HepG2 (cell line): ENCODE data around the gene CNFN. TPM values are rescaled to one million over a fixed set of nuclear protein-coding genes. Genes with fewer than 3 reads are reported as not detected.
A peak's percentile ranks its signal among the peaks of the same experiment; 100 is the strongest.

ENCODE experiments used
- ASH2L ChIP-seq: fragments of 300-600, 200-600 bp; sonication (generic); IDR thresholded peaks from 2 replicates; pipeline ENCODE4 v1.7.0; 2017; ENCODE audit warnings: low read depth, mild to moderate bottlenecking, moderate library complexity, mixed read lengths, low read length; ENCODE audit not compliant: insufficient read length
- ATF7-NPFF ChIP-seq: sonication (generic); formaldehyde crosslinking; IDR thresholded peaks from 2 replicates; pipeline ENCODE4 v1.8.1; 2023; ENCODE audit warnings: mild to moderate bottlenecking, low read depth, missing genetic modification reagents, moderate library complexity
- BATF2 ChIP-seq: sonication (generic); formaldehyde crosslinking; IDR thresholded peaks from 2 replicates; pipeline ENCODE4 v1.8.0; 2022; ENCODE audit warnings: mild to moderate bottlenecking, missing genetic modification reagents, moderate library complexity
- CTCF ChIP-seq: sonication (generic); formaldehyde crosslinking; IDR thresholded peaks from 2 replicates; pipeline ENCODE4 v1.5.0; 2020; ENCODE audit warnings: mild to moderate bottlenecking, missing genetic modification reagents, moderate library complexity
- FOSL2 ChIP-seq: sonication (generic); formaldehyde crosslinking; IDR thresholded peaks from 2 replicates; pipeline ENCODE4 v1.4.0; 2020; ENCODE audit warnings: missing genetic modification reagents
- LCORL ChIP-seq, 2 experiments: fragments of 450-650 bp in 1 of 2; sonication (generic) in 1 of 2; formaldehyde crosslinking in 1 of 2; IDR thresholded peaks; 2 replicates each; pipeline versions ENCODE4 v1.5.0 to v1.6.1; 2017 to 2020; ENCODE audit warnings: antibody characterized with exemption in 1 of 2, missing genetic modification reagents in 1 of 2
- MAX ChIP-seq: IDR thresholded peaks from 2 replicates; pipeline ENCODE4 v1.6.1; 2012; ENCODE audit warnings: inconsistent platforms
- MXI1 ChIP-seq: IDR thresholded peaks from 3 replicates; pipeline ENCODE4 v1.6.1; 2012; ENCODE audit warnings: low read depth, low read length, inconsistent platforms, borderline replicate concordance
- ZBTB49 ChIP-seq: sonication (generic); formaldehyde crosslinking; IDR thresholded peaks from 2 replicates; pipeline ENCODE4 v1.4.0; 2020; ENCODE audit warnings: missing genetic modification reagents, borderline replicate concordance
- ZBTB7A ChIP-seq: sonication (generic); formaldehyde crosslinking; IDR thresholded peaks from 2 replicates; pipeline ENCODE4 v1.8.0; 2022; ENCODE audit warnings: mild to moderate bottlenecking, missing genetic modification reagents
- ZNF124 ChIP-seq: sonication (generic); formaldehyde crosslinking; IDR thresholded peaks from 2 replicates; pipeline ENCODE4 v1.4.0; 2020; ENCODE audit warnings: missing genetic modification reagents
- ZNF549 ChIP-seq: sonication (generic); formaldehyde crosslinking; IDR thresholded peaks from 2 replicates; pipeline ENCODE4 v1.5.0; 2020; ENCODE audit warnings: missing genetic modification reagents
- ZSCAN25 ChIP-seq: sonication (generic); formaldehyde crosslinking; IDR thresholded peaks from 2 replicates; pipeline ENCODE4 v1.8.0; 2022; ENCODE audit warnings: mild to moderate bottlenecking, missing genetic modification reagents
- ZXDC ChIP-seq: sonication (generic); formaldehyde crosslinking; IDR thresholded peaks from 2 replicates; pipeline ENCODE4 v1.5.0; 2020; ENCODE audit warnings: mild to moderate bottlenecking, missing genetic modification reagents
- polyA plus RNA-seq, 8 experiments: library from polyadenylated mRNA; depleted of rRNA in 3 of 8; stranded (reverse) in 7 of 8; unstranded in 1 of 8; fragments of >200 nt; fragmentation: Illumina TruSeq in 4 of 8; extraction: Trizol in 4 of 8; gene quantifications; 2 replicates each; pipeline versions ENCODE4 v1.2.1 to v1.2.3, GENCODE V29; 2011 to 2016; ENCODE audit warnings: low read depth in 4 of 8, missing spikeins in 1 of 8, mixed read lengths in 1 of 8; ENCODE audit not compliant: insufficient read depth in 1 of 8
- total RNA-seq, 5 experiments: library from RNA; depleted of rRNA; stranded (reverse); fragments of >200 nt; fragmentation: Illumina TruSeq; extraction: Trizol; gene quantifications; 2 replicates each; pipeline ENCODE4 v1.2.3, GENCODE V29; 2016; ENCODE audit warnings: low read depth in 1 of 5

CNFN gene
- total and polyA plus RNA-seq, 2 of the 13 experiments (the other 11 are each of a cell fraction or from before 2014, with no cell fraction given) = 0.35 to 1.1 TPM

- TF ChIP-seq ZXDC (CRISPR knock-in tag) (no peak), ZBTB7A (CRISPR knock-in tag) (peak; percentile 51; the same call in 1 of the 2 replicates), ZNF124 (CRISPR knock-in tag) (peak; percentile 64; the same call in 1 of the 2 replicates), ZBTB49 (CRISPR knock-in tag) (no peak), ASH2L (peak; percentile 67), MXI1 (peak; percentile 75; the same call in 1 of the 3 replicates), ATF7-NPFF (CRISPR knock-in tag) (0 out of 2 replicates have a peak, but pooled peaks have one; percentile 32), LCORL (IDR thresholded peaks at IDR 0.05) (no peak), LCORL (CRISPR knock-in tag; IDR thresholded peaks at IDR 0.05) (peak; percentile 67; the same call in 1 of the 2 replicates), CTCF (CRISPR knock-in tag) (peak; percentile 93), BATF2 (no peak), FOSL2 (peak; percentile 76), MAX (peak; percentile 59), ZSCAN25 (CRISPR knock-in tag) (peak; percentile 84), ZNF549 (no peak)
Measured at GRCh38 chr19:42433503-42434260, 43.6 kb upstream of the CNFN start (continued).
